C4-2B (cell line): Measurements from ENCODE around the gene VAV3.

Experiments used
- H3K27ac ChIP-seq: fragments of 450-650 bp; 2 replicates; pipeline ENCODE4 v1.5.1; 2017
- CTCF ChIP-seq: fragments of 450-650 bp; conservative IDR thresholded peaks from 2 replicates; pipeline ENCODE4 v1.5.1; 2017; ENCODE audit warnings: mild to moderate bottlenecking
- ZFX ChIP-seq: fragments of 450-650 bp; IDR thresholded peaks from 2 replicates; pipeline ENCODE4 v1.6.1; 2017

Gene VAV3

DNA sequence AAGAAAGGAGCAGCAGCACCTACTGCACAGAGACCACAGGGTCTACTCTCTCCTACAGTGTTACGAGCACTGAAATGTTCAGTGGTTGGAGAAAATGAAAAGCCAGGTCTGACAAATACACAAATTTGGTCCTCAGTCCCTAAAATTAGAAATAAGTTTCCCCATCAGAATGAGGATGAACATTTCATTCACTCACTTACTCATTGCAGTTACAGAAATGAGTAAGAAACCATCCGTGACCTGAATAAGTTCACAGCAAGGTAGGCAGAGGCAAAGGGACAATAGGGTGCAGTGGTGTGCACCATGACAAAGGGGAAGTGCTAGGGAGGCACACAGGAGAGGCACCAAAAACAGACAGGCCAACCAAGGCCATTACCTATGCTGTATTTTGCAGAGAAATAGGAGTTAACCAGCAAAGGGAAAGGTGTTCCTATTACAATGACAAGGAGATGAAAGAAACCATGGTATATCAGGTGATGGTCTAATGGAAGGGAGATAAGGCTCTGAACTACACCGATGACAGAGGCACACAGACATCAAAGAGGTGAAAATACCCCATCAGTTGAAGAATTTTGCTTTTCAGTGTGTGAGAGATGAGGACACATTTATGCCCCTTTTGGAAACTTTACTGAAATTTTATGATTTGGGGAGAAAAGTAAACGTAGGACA is 29.4 kb downstream of the VAV3 start:
- TF ChIP-seq ZFX = no peak
- no peak for TF ChIP-seq CTCF
- no peak overlapping the region for H3K27ac ChIP-seq

- H3K27ac ChIP-seq = no peak overlapping the region
- TF ChIP-seq ZFX = no peak
- TF ChIP-seq CTCF = no peak
Measured at GRCh38 chr1:107934578-107934977, 30.4 kb downstream of the VAV3 start.

DNA sequence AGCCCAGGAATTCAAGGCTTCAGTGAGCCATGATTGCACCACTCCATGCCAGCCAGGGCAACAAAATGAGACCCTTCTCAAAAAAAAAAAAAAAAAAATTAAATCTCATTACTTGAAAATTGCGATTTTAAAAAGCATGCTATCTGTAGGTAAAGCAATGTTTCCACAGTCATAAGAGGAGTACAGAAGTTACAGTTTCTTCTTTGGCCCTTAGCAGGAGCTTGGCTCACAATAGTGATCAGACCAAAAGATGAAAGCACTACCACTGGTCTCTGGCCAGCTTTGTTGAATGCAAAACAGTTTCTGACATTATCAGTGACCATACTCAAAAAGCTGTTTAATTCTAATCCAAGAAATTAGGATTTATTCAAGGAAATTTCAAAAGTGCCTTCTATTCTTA is 31.2 kb downstream of the VAV3 start:
- TF ChIP-seq ZFX (no peak), CTCF (no peak)
- no peak overlapping the region for H3K27ac ChIP-seq

DNA sequence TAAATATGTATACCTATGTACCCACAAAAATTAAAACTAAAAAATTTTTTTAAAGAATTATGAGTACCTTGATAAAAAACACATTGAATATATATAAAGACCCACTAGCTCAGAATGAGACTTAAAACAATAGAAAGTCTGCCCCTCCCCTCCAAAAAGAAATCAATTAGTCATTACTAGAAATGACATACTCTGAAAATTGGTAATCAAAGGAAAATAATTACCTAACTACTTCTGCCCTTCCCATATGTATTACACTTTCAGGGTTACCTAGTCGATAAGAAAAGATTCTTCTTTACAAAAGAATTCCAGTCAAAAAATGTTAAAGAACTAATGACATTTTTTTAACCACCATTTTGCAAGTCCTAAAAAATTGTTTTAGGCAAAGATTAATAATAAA is 34.7 kb downstream of the VAV3 start:
- TF ChIP-seq CTCF (no peak), ZFX (no peak)
- H3K27ac ChIP-seq = no peak overlapping the region

- H3K27ac ChIP-seq = no peak overlapping the region
- no peak for TF ChIP-seq ZFX
- TF ChIP-seq CTCF = no peak
Measured at GRCh38 chr1:107927820-107928219, 37.2 kb downstream of the VAV3 start.

DNA sequence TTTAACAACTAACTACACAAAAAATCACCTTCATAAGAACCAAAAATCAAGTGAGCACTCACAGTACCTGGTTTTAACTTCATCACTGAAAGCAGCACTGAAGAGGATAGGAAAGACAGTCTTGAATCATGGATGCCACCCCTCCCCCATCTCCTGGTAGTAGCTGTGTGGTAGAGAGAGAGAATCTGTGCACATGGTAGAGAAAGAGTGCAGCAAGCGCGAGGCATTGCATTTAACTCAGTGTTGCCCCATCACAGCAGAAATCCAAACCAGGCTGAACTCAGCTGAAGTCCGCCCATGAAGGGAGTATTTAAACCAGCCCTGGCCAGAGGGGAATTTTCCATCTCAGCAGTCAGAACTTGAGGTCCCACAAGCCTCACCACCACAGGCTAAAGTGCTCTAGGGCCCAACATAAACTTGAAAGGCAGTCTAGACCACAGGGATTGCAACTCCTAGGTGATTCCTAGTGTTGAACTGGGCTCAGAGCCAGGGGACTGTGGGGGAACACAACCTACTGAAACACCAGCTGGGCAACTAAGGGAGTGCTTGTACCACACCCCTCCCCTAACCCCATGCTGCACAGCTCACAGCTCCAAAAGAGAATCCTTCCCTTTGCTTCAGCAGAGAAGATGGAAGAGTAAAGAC is 38.4 kb downstream of the VAV3 start:
- TF ChIP-seq ZFX (no peak), CTCF (no peak)
- H3K27ac ChIP-seq = no peak overlapping the region

DNA sequence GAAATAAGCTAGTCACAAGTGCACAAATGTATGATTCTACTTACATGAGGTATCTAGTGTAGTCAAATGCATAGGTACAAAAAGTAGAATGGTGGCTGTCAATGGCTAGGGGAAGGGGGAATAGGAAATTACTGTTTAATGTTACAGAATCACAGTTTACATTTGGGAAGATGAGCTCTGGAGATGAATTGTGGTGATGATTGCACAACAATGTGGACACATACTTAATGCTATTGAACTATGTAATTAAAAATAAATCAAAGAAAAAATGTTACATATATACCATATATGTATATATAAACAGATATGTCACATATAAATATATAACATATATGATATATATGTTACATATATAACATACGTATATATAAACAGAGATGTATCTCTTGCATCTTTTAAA is 39.4 kb downstream of the VAV3 start:
- TF ChIP-seq CTCF (no peak), ZFX (no peak)
- H3K27ac ChIP-seq = no peak overlapping the region
